GM21723 (cell line): ENCODE results near the gene AP1G1.
"Not testable (repeated sequence)": the region's sequence is repeated elsewhere in the genome, so short reads cannot be mapped to it uniquely, and the experiment has no call there.

ENCODE experiments used
- ATAC-seq: cut with Tn5 transposase; IDR thresholded peaks from one replicate; pipeline ENCODE4 v1.9.1; 2021; ENCODE audit warnings: mild to moderate bottlenecking, moderate library complexity; ENCODE audit not compliant: unreplicated experiment

Gene AP1G1

GRCh38 chr16:71808593-71809459 lies at the start of gene AP1G1:
Gene AP1G1, minus strand, starts transcription at chr16:71808834. Its CDS starts 19,355 bp downstream, at chr16:71789479.
- ATAC-seq = peak; percentile 77

GRCh38 chr16:71855937-71856662 lies 47.5 kb upstream of the AP1G1 start:
- no peak for ATAC-seq

DNA sequence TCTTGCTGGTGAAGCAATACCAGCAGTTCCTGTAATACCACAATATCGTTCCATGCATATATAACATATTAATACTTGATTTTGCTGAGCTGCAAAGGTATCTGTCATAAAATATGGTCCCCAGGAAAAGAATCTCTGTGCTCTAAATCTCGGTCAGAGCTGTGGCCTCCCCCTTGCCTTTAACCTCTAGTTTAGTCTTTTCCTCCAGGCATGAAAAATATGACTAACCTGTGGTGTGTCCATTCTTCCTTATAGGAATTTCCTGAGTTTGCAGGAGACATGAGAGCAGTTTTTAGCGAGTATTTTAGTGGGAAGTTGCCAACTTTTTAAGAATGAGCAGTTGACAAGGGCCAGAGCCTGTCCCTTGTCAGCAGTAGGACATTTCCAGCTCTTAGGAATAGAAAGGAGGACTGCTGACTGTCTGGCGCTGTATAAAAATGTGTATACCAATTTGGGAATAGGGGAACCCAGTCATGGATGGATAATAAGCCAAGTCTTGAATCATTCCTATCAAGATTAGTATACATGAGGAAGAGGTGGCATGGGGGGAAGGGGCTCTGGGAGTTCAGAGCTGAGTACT lies 45.8 kb upstream of the AP1G1 start:
- no peak for ATAC-seq

GRCh38 chr16:71853413-71853812 lies 44.8 kb upstream of the AP1G1 start:
- ATAC-seq = peak; percentile 62

DNA sequence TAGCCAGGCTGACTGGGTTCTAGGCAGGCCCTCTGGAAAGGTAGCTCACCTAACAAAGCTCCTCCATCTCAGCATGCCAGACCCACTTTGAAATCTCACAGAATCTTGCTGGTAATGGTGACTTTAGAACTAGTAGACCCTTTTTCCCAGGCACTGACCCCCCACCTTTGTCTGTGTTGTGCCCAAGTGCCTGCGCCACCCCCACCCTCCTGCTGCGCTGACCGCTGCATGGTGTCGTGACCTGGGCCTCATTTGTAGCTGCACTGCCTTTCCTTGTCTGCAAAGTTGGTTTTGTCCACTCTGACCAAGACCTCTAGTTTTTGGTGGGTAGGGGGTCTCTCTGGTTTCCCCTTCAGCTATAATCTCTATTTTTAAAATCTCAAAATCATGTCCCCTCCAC lies 43.9 kb upstream of the AP1G1 start:
- ATAC-seq = no peak

DNA sequence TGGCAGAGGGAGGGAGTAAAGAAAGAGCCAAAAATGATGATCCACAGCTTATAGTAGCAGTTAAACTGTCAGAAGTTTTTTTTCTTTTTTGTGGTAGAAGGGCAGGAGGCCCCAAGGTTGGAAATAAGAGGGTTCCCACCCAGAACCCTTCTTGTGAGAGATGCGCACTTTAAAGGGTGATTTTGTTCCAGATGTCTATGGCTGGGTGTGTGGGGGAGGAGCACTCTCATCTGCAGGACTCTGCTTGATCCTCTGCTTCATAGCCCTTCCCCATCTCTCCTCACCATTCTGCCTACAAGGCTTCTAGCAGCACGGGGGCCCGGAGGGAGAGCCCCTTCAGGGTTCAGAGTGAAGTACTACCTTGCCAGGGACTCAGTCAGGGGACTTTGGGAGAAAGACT lies 43.5 kb upstream of the AP1G1 start:
- ATAC-seq = no peak

GRCh38 chr16:71851746-71852145 lies 43.1 kb upstream of the AP1G1 start:
- ATAC-seq = no peak

- ATAC-seq = no peak
Observed at GRCh38 chr16:71848622-71849021, 40.0 kb upstream of the AP1G1 start.

DNA sequence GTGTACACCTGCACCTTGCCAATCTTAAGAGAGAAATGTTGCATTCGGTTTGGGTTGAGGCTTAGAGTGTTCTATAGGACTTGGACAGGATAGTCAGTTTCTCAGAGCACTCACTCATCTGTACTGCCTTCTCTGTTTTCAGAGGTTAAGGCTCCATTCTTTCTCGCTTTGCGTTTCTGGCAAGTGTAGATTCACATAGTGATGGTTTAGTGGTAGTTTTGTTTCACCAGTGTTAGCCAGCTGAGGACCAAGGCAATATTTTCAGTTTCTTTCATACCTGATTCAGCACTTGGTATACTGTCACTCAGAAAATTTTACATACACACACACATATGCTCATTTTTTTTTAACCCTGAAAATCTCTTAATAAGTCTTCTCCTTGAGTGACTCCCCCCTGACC lies 38.5 kb upstream of the AP1G1 start:
- ATAC-seq = no peak

- ATAC-seq = peak; percentile 17
Observed at GRCh38 chr16:71846431-71846830, 37.8 kb upstream of the AP1G1 start.

GRCh38 chr16:71845639-71846430 lies 37.2 kb upstream of the AP1G1 start, which contains the start of gene ATXN1L:
Gene ATXN1L, plus strand, starts transcription at chr16:71845976. Its CDS starts 3,765 bp downstream, at chr16:71849741.
- ATAC-seq = peak; percentile 71

GRCh38 chr16:71843572-71843971 lies 34.9 kb upstream of the AP1G1 start:
- no peak for ATAC-seq

- ATAC-seq = no peak
Observed at GRCh38 chr16:71840052-71840451, 31.4 kb upstream of the AP1G1 start.

DNA sequence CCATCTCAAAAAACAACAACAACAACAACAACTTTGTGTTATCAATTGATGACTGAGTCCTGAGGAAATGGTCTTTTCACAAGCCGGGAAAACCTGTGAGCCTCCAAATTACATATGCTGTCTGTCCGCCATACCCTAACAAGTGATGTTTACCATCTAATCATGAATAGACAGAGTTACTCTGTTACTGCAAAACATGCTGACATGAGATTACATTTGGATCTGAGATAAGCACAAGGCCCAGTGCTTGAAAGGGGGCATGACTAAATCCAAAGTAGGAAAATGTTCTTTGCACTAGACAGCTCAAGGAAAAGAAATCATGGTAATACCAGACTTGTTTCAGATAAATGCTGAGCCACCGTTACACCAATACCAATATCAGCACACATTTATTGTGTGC lies 28.5 kb upstream of the AP1G1 start:
- ATAC-seq = no peak

- no peak for ATAC-seq
Observed at GRCh38 chr16:71834291-71834690, 25.7 kb upstream of the AP1G1 start.

- not testable (repeated sequence) for ATAC-seq
Observed at GRCh38 chr16:71832112-71832511, 23.5 kb upstream of the AP1G1 start.

DNA sequence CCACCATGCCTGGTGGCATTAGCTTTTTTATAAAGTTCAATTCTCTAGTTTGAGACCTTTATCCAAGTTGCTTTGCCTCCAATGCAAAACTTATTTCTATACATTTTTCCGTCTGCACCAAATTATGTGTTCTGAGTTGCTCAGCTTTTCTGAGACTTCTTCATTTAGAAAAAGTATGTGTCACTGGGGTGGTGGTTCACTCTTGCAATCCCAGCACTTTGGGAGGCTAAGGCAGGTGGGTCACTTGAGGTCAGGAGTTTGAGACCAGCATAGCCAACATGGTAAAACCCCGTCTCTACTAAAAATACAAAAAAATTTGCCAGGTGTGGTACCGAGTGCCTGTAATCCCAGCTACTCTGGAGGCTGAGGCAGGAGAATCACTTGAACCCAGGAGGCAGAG lies 23.1 kb upstream of the AP1G1 start:
- ATAC-seq = not testable (repeated sequence)

- ATAC-seq = no peak
Observed at GRCh38 chr16:71830359-71830758, 21.7 kb upstream of the AP1G1 start.

GRCh38 chr16:71826533-71827017 lies 17.9 kb upstream of the AP1G1 start:
- no peak for ATAC-seq

DNA sequence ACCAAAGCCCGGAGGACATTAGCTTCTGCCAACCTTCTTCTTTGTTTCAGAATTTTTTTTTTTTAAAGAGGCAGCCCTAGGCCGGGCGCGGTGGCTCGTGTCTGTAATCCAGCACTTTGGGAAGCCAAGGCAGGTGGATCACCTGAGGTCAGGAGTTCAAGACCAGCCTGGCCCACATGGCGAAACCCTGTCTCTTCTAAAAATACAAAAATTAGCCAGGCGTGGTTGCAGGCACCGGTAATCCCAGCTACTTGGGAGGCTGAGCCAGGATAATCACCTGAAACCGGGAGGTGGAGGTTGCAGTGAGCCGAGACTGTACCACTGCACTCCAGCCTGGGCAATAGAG lies 8.5 kb upstream of the AP1G1 start:
- peak; percentile 18 for ATAC-seq
